GM19043 (cell line): ENCODE measurements around the gene CTAGE15.

Experiments
- ATAC-seq: cut with Tn5 transposase; IDR thresholded peaks from one replicate; pipeline ENCODE4 v1.9.1; 2021; ENCODE audit warnings: low read depth; ENCODE audit not compliant: unreplicated experiment

Gene CTAGE15

DNA sequence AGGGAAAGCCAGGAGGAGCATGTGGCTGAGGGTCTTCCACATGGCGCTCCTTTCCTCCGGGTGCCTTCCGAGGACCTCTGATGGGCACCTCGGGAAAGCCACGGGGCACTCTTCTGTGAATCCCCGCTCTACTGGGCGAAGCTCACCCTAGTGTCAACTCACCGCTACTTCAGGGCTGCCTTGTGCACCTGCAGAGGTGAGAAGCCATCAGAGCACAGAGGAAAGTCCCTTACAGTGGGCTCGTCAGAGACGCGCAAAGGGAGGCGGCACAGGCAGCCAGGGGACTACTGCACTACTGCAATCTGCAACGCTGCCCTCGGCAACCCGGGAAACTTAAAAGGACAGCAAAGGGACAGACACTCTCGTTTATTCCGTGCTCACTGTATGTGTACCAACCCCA lies 50.5 kb downstream of the CTAGE15 start:
- ATAC-seq, result peak; percentile 27
